ENCODE measurements around the gene NKX3-2.

DNA sequence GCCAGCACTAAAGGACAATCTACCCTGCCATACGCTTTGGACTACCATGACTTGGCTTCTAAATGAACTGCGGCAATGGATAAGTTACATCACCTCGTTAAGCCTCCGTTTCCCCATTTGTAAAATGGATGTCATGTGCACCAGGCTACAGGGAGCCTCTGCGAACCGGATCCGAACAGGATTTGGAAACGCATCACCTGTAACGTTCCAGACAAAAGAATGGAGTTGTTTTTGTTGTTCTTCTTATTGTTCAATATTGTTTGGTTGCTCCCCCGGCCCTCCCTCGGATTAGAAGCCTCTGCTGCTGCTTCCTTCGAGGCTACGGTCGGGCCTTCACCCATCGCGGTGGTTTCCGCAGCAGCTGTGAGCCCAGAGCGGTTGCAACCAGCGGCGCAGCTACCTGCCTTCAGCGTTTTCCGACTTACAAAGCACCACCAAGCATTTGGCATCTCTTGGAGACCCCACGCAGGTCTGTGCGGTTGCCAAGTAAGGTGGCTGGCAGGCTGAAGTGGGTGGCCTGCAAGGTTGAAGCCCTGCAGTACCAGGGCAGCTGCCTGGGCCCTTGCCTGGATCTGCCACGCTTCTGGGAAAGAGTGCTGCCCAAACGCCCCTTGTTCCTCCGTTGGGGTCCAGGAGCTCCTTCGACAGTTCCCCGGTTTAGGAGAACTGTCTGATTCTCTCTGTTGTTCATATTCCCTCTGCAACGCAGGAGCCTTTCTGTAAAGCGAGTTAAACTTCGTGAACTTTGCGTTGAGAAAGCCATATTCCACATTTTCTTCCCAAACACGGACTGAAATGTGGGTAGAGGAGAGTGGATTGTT lies 7.1 kb downstream of the NKX3-2 start:
- TF ChIP-seq CTCF (IDR thresholded peaks at IDR 0.05) (no peak), EZH2 (IDR thresholded peaks at IDR 0.05) (peak; percentile 80)

Measured in neural progenitor cell (in vitro differentiated cells).